ENCODE results near the gene AXL. TPM values are rescaled to one million over a fixed set of nuclear protein-coding genes. Genes with fewer than 3 reads are reported as not detected.
"Not testable (repeated sequence)": the region's sequence is repeated elsewhere in the genome, so short reads cannot be mapped to it uniquely, and the experiment has no call there.

Gene AXL
- polyA plus RNA-seq, 1 experiment, result 260 TPM

- Histone ChIP-seq H3K36me3 (ENCODE audit: control insufficient read depth, insufficient read depth, low read length) (peaks cover 45% of the 10 kb centered on the region), H3K27me3 (ENCODE audit: control insufficient read depth, insufficient read depth, low read length) (no peaks in the 10 kb centered on the region), H3K4me3 (ENCODE audit: low read depth, low read length) (no peak overlapping the region)
- POLR2A ChIA-PET, result no interaction called here
- DNase-seq (ENCODE audit: low read depth), result no peak
- TF ChIP-seq, protein P1, sequence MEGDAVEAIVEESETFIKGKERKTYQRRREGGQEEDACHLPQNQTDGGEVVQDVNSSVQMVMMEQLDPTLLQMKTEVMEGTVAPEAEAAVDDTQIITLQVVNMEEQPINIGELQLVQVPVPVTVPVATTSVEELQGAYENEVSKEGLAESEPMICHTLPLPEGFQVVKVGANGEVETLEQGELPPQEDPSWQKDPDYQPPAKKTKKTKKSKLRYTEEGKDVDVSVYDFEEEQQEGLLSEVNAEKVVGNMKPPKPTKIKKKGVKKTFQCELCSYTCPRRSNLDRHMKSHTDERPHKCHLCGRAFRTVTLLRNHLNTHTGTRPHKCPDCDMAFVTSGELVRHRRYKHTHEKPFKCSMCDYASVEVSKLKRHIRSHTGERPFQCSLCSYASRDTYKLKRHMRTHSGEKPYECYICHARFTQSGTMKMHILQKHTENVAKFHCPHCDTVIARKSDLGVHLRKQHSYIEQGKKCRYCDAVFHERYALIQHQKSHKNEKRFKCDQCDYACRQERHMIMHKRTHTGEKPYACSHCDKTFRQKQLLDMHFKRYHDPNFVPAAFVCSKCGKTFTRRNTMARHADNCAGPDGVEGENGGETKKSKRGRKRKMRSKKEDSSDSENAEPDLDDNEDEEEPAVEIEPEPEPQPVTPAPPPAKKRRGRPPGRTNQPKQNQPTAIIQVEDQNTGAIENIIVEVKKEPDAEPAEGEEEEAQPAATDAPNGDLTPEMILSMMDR (IDR thresholded peaks at IDR 0.05; ENCODE audit: insufficient read depth, low read depth, low read length), result no peak
- CTCF ChIA-PET, result no interaction called here
These were observed 59.5 kb downstream of the AXL start for GRCh38 chr19:41278478-41278877.

- DNase-seq (ENCODE audit: low read depth), result no peak
- CTCF ChIA-PET, result interaction anchor here (1.0 to 1.3 kb wide), 4 partner anchors 9 to 19 kb away, joined by 3 to 4 read pairs (median 4); no protein-coding TSS in a partner anchor
- Histone ChIP-seq H3K27me3 (ENCODE audit: control insufficient read depth, insufficient read depth, low read length) (no peaks in the 10 kb centered on the region), H3K4me3 (ENCODE audit: low read depth, low read length) (no peak overlapping the region), H3K36me3 (ENCODE audit: control insufficient read depth, insufficient read depth, low read length) (peaks cover 29% of the 10 kb centered on the region)
- POLR2A ChIA-PET, result no interaction called here
- TF ChIP-seq, protein P1 (IDR thresholded peaks at IDR 0.05; ENCODE audit: insufficient read depth, low read depth, low read length), result no peak
These were observed 69.9 kb downstream of the AXL start for GRCh38 chr19:41288673-41289530.

GRCh38 chr19:41289814-41290213, 70.8 kb downstream of the AXL start:
- DNase-seq (ENCODE audit: low read depth); H3K27me3 ChIP-seq (ENCODE audit: control insufficient read depth, insufficient read depth, low read length); POLR2A ChIA-PET; H3K4me3 ChIP-seq (ENCODE audit: low read depth, low read length): not testable (repeated sequence)
- peaks cover 38% of the 10 kb centered on the region for H3K36me3 ChIP-seq (ENCODE audit: control insufficient read depth, insufficient read depth, low read length)
- CTCF ChIA-PET, result interaction anchor here (0.6 to 1.4 kb wide), 5 partner anchors 9 to 561 kb away, joined by 3 to 4 read pairs (median 3); no protein-coding TSS in a partner anchor

GRCh38 chr19:41294393-41294792, 75.4 kb downstream of the AXL start:
- peaks cover 49% of the 10 kb centered on the region for H3K36me3 ChIP-seq (ENCODE audit: control insufficient read depth, insufficient read depth, low read length)

DNA sequence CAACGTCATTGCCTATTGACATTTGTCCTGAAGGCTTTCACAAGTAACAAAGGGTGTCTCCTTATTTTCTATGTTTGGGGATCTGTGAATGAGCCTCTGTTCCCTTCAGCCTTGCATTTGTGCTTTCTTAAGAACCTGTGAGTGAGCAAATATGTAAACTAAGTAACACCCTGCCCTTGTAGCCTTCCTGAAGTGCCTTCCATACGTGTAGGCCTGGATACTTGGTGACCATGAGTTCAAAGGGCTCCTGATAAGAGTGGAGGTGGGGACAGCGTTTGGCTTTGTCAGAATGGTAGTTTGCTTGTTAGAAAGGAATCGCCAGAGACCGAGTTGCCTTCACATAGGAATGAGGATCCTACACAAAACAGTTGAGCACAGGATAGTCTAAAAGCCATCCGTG, 76.5 kb downstream of the AXL start:
- ChIA-PET CTCF (interaction anchor here (8.6 kb wide), 1 partner anchor 12 kb away, joined by 83 read pairs; no protein-coding TSS in a partner anchor), POLR2A (no interaction called here)
- Histone ChIP-seq H3K27me3 (ENCODE audit: control insufficient read depth, insufficient read depth, low read length) (no peaks in the 10 kb centered on the region), H3K36me3 (ENCODE audit: control insufficient read depth, insufficient read depth, low read length) (peaks cover 48% of the 10 kb centered on the region), H3K4me3 (ENCODE audit: low read depth, low read length) (no peak overlapping the region)
- TF ChIP-seq, protein P1 (IDR thresholded peaks at IDR 0.05; ENCODE audit: insufficient read depth, low read depth, low read length), result no peak
- DNase-seq (ENCODE audit: low read depth), result no peak

More at GRCh38 chr19:41294393-41294792, 75.4 kb downstream of the AXL start:
- TF ChIP-seq, protein P1 (IDR thresholded peaks at IDR 0.05; ENCODE audit: insufficient read depth, low read depth, low read length), result no peak
- ChIA-PET CTCF (interaction anchor here (0.6 to 8.6 kb wide), 3 partner anchors 13 to 75 kb away, joined by 3 to 83 read pairs (median 4); no protein-coding TSS in a partner anchor), POLR2A (no interaction called here)
- H3K4me3 ChIP-seq (ENCODE audit: low read depth, low read length), result no peak overlapping the region
- no peak for DNase-seq (ENCODE audit: low read depth)
- H3K27me3 ChIP-seq (ENCODE audit: control insufficient read depth, insufficient read depth, low read length), result no peaks in the 10 kb centered on the region
